Measurements from ENCODE around the gene HS6ST3.

HS6ST3 gene

DNA sequence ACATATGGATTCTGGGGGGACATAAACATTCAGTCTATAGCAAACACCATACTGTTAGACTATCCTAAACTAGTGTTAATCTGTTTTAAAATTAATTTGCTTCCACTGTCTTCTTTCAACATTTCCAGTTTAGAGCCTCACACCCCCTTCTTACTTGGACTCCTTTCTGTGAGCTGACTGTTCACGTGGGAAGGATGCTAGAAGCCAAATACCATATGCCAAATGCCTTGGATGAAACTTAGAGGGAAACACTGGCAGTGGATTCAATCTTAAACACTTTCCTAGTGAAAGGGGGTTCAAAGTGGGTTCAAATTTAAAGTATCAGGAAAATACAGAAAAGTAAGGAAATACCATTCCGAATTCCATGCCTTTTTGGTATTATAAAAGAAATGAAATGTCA is 113.6 kb downstream of the HS6ST3 start:
- DNase-seq: no peak

DNA sequence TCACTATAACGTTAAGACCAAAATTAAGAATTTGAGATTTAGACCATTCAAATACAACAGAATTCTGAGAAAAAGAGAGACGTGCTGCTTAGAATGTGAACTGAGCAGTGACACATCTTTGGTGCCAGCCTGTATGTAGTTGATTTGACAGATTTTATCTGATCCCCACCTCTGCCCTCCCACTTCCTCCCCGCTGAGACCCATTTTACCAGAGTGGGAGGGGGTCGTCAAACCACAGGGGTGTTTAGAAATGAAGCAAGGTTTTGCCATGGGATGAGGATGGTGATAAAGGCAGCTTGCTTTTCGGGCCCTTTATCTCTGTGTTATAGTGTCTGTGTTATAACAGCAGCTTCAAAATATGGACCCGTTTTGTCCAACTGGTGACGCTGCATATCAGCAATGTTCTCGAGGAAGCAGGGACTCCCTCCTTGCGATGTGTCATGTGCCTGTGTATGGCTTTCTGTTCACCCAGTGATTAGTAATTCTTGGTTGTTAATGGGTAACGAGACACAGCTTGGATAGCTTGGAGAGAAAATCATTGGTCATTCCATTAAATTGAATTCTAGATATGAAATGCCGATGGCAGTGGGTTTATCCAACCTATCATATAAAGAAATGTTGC is 125.0 kb downstream of the HS6ST3 start:
- DNase-seq: no peak

DNA sequence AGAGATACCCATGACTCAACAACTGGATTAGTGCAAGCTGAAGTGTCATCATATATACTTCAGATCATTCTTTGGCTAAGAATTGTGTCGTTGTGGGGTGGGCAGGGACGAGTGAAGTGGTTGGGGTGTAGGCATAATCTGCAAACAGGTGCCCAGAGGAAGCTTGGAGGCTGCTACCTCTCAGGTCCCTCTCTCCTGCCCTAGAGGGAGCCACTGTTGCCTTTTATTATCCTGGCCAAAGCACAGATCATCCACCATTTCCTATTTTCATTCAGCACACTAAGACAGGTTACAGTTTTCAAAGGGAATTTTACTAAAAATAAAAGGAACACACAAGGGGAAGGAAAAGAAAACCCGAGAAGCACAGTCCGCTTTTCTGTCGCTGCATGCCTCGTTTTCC is 126.6 kb downstream of the HS6ST3 start:
- DNase-seq: no peak

DNA sequence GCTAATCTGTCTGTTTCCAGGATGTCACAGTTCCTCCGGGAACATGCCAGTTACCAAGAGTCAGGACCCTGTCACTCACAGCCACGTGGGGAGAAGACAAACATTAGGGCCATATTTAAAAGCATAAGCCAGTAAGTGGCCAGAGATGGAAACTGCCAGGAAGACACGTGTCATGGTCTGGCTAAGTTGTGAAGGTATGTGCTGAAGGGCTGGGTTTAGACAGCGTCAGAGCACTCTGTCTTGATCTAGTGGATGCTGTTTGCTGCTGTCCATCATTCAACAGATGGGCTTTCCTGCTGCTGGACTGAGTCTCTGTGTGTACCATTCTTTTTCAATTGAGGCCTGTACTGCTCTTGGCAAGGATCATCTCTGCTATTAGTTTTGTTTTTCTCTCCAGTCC is 128.6 kb downstream of the HS6ST3 start:
- no peak for DNase-seq

DNA sequence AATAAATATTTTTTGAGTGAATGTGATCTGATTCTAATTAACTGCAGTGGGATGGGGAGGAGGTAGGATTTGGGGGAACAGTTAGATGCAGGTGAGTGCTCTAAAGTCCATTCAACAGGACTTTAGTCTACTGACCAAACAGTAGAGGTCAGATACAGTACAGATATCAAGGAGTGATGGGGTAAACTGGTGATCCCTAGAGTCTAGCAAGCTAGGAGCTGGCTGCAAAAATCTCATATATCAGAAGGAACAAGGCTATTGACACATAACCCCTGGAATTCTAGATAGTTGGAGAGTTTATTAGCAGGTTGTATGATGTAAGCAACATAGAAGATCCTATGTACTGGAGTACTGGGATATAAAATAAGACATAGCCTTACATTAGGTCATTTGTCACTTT is 131.6 kb downstream of the HS6ST3 start:
- no peak for DNase-seq

DNA sequence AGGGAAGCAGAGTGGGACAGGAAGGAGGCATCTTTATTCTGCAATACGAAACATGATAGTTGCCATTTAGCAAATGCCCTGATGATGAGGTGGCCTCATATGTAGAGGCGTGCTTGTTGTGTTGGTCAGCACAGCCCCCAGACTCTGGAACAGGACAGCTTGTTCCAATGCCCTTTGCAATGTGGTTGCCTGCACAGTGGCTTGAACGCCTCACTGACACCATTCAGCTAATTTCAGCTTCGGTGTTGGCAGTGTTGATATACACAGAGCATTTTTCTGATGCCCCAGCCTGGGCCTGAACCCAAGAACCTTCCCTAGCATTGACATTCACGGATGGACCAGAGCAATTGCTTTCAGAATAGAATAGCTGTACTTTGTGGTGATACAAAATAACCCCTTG is 133.3 kb downstream of the HS6ST3 start:
- no peak for DNase-seq

DNA sequence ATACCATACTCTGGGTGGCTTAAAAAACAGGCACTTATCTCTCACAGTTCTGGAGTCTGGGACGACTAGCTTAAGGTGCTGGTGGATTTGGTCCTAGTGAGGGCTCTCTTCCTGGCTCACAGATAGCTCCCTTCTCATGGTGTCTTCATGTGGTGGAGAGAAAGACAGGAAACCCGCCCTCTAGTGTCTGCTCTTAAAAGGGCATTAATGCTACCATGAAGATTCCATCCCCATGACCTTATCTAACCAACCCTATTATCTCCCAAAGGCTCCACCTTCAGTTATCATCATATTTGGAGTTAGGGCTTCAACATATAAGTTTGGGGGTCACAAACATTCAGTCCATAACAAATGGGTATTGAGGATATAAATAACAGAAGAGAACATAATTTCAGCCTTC is 139.4 kb downstream of the HS6ST3 start:
- DNase-seq: peak; percentile 11

DNA sequence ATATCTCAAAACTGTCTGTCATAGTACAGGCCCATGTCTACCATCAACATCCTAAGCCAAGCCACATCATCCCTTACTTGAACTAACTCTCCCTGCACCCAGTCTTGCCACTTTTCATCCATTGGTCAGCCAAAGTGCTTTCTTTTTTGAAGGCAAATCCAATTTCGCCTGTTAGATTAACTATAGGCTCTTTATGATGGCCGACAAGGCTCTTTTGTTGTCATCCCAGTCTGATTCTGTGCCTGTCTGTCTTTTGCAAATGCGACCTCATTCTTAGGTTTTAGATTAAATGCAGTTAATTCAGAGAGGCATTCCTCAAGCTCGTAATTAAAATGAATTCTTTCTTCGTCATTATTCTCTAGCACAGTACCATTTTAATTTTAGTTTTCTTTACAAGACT is 148.3 kb downstream of the HS6ST3 start:
- no peak for DNase-seq

DNA sequence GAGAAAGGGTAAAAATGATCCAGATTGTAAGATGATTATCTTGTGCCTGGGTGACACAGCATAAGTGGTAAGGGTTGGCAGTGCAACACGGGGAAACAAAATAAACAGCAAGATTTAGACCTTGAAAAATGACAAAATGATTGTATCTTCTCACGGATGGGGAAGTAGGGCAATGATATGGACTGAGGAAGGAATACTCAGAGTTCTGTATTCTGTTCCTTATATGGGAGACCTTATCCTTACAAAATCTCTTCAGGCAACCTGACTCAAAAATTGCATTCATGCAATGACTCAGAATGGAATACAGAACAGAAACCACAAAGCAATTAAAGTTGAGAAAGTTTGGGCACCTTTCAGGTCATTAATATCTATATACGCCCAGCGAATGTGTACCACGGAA is 149.0 kb downstream of the HS6ST3 start:
- no peak for DNase-seq

DNA sequence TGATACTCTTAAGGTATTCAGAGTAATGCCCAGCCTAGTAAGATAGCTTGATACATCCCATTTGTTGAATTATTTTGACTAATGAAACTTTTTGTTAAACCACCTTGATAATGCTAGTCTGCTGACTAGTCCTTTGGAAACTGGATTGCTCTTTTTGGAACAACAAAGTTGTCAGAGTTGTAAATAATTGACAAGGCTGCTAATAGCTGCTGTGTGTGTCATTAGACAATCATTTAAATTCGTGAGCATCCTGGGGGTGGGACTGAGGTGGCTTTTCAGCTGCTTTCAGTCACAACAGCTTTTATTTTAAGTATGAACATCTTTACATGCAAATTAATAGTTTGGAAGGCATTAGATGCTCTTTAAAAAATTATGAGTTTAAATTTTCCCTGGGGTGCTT is 153.5 kb downstream of the HS6ST3 start:
- DNase-seq: no peak

DNA sequence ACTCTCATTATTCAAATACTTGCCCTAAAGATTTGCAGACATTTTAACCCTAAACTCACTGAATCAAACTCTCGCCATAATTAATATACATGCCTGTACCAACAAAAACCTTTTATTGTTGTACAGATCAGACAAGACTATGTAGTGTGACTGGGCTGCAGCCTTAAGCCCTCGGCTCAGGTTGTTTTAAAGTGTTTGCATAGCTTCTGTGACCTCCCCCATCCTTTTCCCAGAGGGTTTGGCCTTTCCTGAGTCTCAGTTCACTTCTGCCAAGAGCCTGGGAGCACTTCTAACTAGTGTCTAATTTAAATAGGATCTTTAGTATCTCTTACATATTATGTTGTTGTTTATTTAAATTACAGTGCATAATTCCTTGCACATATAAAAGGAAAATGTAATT is 158.2 kb downstream of the HS6ST3 start:
- no peak for DNase-seq

DNA sequence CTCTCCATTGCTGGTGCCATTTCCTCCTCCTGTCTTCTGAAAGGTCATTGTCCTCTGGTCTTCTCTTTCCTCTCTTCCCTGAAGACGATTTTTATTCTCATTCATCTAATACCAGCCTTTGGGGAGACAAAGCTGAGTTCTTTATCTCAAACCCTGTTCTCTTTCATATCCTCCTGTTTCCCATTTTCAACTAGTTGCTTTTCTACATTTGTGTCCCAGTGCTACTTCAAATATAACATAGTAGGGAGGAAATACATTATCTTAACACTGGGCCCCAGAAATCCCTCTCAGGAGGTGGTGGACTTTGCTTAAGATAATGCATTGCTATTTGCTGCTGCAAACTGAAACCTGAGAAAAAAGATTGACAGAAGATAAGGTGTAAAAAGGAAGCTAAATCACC is 159.1 kb downstream of the HS6ST3 start:
- DNase-seq: no peak

DNA sequence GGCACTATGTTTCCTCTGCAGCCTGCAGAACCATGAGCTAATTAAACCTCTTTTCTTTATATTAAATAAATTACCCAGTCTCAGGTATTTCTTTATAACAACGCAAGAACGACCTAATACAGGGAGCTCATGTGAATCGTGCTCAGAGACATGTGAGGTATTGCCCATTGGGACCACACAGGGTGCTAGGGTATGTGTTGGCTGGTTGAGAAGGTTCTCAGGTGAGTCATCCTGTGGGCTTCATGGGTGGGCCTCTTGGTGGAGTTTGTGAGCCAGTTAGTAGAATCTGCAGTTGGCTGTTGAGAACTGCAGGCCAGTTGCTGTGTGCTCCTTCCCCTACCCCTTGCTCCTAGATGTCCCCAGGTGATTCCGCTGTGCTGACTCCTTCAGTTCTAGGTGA is 163.0 kb downstream of the HS6ST3 start:
- DNase-seq: no peak

DNA sequence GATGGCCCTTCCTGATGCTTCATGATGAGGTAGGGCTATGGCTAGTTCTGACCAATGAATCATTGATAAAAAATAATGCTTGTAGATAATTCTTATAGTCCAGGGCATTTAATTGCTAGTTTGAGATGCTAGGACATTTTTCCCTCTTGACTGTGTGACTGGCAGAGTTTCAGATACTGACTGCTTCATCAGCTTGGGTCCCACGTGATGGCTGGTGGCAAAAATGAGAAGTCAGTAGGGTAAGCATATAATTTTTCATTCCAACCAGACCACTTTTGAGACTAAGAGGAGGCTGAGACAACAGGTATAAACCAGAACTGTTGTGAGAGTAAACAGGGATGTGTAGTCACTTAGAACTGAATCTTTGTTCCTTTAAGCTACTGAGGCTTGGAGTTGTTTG is 183.3 kb downstream of the HS6ST3 start:
- DNase-seq: no peak

DNA sequence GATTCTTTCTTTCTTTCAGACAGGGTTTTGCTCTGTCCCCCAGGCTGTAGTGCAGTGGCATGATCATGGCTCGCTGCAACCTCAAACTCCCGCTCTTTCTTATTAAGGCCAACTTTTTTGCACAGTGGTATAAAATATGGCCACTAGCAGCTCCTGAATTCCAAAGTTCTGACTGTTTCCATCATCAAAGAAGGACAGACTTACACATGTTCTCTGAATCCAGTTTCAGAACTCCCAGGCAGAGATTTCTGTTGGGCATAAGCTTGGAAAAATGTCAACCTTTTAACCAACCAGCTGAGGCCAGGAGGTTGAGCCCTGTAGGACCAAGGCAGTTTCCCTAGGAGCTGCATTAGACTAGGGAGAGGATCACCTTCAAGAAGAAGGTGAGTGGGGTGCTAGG is 184.1 kb downstream of the HS6ST3 start:
- no peak for DNase-seq

DNA sequence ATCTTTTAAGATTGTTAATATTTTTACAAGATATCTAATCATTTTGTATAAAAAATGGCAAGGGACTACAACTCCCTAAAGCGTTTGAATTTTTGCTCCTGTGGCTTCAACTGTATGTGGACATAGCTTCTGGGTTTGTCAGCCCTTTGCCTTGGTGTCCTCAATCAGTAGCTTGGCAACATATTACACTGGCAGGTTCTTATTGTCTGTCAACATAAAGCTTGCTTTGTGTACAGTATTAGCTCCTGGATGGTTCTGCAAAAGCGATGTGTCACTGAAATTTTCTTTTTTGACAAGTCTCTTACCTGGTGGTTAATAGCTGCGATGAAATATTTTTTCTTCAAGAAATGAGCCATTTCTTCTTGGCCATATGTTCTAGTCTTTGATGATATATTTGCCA is 190.0 kb downstream of the HS6ST3 start:
- DNase-seq: no peak

DNA sequence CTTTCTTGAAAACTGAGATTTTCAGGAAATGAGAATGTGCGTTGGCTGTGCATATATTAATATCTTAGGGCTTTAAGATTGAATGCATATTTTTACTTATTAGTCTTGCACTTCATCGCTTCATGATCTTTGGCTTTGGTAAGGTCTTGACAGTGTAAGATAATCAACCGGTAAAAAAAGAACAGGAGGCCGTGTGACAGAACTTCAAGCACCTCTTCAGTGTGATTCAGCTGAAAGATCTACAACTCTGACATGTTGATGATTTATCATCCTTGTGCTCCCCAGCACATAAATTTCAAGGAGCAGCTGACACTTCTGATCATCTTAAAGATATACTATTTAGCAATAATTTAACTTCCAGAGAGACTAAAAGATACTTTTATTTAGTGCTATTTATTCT is 195.1 kb downstream of the HS6ST3 start:
- no peak for DNase-seq

DNA sequence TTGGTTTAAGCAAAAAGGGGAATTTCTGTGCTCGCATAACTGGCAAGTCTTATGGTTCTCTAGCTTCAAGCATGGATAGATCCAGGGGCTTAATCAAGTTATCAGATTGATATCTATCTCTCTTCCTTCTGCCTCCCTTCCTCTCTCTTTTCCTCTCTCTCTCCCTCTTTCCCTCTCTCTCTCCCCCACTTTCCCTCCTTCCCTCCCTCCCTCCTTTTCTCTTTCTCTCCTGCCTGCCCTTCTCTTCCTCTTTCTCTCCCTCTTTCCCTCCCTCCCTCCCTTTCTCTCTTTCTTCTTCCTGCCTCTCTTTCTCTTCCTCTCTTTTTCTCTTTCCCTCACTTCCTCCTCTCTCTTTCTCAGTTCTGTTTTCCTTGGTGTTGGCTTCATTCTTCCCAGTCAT is 195.8 kb downstream of the HS6ST3 start:
- no peak for DNase-seq

DNA sequence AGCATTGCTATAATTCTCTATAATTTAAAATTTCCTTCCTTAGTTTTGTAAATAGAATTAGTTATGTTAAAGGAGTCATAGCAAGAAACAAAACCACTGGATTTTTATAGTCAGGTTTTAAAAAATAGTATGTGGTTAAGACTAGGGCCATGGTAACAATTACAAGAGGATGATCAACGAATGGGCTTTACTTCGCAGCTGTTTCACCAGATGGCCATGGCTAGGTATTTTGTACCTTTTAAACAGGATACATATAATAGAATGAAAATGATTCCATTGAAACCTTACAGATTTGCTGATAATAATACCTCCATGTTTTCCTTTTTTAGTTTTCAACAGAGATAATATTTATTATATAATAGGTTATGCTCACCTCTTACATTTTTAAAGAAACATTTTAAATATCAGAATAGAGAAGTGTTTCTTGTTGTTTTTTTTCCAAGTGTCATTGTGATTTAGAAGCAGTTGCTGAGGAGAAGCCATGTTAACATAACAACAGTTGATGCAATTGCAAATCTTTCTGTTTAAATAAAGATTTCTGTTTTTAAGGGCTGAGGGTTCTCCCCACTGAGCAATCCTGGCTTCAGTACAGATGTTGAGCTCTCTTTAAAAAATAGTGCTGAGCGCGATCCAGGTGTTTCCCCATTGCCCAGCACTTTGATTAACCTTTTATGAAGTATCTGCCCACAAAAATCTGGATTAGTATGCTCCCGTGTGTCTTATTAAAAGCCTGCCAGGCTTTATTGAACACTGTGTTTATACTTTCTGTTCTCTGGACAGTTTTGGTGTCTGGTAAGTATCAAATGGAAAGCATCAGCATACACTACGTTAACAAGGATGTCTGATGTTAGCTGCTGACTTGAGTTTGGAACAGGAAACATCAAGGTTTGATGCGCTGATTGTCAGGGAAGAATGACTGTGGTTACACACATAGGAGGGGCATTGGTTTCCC is 205.3 kb downstream of the HS6ST3 start:
- no peak for DNase-seq

DNA sequence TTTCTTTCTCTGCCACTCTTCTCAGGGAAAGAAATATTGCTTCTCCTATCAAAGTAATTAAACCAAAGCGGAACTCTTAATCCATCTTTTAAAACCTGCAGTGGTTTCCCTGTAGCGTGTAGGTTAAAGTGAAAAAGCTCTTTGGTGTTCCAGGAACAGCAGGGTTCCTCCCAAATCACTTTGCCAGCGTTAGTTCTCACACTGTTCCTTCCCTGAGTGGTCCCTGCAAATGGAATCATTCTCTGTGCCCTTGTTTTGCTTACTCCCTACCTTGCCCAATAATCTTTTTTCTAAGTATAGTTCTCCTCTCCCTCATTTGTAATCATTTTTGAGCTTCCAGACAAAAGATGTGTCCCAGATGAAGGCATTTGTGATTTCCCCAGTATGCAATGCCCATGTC is 207.5 kb downstream of the HS6ST3 start:
- DNase-seq: no peak

DNA sequence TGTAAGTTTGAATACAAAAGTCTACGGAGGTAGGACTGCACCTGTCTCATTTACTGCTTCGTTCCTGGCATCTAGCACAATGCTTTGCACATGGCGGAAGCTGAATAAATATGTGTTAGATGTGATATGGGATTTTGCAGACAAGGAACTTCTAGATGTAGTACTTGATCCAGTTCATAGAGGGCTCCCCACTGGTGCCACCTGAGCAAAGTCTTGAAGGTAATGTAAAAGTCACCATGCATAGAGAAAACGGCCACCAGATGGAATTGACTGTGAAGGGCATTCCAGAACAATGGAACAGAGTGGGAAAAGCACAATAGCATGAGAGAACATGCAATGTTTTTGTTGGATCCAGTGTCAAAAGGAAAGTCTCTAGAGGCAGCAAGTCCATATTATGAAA is 209.3 kb downstream of the HS6ST3 start:
- DNase-seq: no peak

DNA sequence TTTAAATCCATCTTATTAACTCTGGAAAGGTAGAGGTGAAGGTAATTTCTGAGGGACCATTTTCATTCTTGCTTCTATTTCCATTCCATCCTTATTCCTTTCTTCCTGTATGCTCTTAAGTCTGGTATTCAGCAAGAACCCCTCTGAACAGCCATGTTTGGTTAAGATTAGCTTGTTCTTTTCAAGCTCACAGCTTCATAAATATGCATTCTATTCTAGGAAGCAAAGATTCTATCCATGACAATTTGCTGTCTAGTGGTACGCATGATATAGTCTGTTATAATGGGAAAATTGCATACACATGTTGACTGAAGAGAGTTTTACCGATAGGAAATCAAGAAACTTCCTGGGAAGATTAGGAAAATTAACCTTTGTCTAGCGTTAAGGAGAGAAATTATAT is 218.7 kb downstream of the HS6ST3 start:
- DNase-seq: no peak

DNA sequence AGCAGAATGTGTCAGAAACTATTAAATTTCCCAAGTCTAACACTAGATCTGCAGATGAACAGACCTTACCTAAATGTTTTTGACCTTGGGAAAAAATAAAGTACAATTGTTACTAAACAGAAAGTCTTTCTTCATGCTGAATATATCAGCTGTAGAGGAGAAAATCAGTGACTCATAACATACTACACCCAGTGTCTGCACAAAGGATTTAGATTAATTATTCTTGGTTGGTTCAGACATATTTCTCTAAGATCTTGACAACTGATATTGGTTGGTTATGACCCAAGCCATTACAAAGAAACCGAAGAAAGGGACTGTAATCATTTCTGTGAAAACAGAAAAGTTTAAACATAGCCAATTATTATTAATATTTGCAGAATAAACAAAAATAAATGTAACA is 225.1 kb downstream of the HS6ST3 start:
- no peak for DNase-seq

DNA sequence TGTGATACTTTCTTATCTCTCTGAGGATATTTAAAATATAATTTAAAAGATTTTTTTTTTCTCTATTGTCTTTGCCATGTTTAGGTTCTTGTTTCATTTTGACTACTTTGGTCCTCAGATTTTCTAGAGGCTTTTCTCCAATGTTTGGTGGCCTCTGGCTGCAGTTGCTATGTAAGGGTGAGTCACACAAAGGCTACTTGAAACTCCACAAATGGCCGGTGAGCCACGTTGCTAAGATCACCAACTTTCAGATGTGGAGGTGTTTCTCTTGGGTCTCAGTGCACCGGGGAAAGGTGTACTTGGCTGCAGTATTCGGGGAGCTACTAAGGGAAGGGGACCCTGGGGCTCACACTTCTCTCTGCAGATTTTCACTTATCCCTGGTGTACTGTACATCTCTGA is 248.1 kb downstream of the HS6ST3 start:
- DNase-seq: no peak

DNA sequence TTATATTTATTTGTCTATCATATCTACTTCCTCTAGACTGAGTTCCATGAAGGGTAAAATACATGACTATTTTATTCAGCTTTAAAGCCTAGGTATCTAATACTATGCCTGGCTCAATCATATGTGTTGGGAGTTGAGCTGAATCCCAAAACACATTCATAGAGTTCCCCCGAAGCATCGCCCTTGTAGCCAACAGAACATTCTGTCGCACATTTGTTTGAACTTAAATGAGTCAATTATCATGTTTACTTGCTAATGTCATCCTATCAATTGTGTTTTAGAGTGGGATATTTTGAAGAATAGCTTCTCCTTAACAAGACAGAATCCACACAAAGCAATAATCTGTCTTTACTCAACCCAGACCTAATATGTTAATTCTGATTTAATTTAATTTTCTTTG is 252.4 kb downstream of the HS6ST3 start:
- no peak for DNase-seq

All from KG1 (cell line).